ENCODE results near the gene CFAP74.

- TF ChIP-seq POLR2A (IDR thresholded peaks at IDR 0.05) (no peak), CTCF (IDR thresholded peaks at IDR 0.05) (no peak), POLR2AphosphoS5 (IDR thresholded peaks at IDR 0.05) (no peak)
Observed at GRCh38 chr1:1955621-1956094, 47.9 kb downstream of the CFAP74 start.
